ENCODE data around the gene KCNJ5.

KCNJ5 gene

DNA sequence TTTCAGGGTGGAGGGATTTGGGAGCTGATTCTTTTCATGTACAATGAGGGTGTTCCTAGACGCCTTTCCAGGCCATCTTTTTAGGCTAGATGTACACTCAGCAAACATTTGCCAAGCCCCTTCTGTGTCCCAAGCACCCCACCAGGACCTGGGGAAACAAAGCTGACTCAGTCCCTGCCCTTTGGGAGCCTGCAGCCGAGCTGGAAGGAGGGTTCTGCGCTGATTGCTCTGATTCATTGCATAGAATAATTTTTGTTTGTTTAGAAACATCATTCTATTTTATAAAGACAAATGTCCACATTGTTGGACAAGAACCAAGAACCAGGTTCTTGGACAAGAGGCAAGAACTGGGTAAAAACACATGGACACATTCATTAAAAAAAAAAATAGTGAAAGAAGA, 34.8 kb downstream of the KCNJ5 start:
- TF ChIP-seq, protein P1, sequence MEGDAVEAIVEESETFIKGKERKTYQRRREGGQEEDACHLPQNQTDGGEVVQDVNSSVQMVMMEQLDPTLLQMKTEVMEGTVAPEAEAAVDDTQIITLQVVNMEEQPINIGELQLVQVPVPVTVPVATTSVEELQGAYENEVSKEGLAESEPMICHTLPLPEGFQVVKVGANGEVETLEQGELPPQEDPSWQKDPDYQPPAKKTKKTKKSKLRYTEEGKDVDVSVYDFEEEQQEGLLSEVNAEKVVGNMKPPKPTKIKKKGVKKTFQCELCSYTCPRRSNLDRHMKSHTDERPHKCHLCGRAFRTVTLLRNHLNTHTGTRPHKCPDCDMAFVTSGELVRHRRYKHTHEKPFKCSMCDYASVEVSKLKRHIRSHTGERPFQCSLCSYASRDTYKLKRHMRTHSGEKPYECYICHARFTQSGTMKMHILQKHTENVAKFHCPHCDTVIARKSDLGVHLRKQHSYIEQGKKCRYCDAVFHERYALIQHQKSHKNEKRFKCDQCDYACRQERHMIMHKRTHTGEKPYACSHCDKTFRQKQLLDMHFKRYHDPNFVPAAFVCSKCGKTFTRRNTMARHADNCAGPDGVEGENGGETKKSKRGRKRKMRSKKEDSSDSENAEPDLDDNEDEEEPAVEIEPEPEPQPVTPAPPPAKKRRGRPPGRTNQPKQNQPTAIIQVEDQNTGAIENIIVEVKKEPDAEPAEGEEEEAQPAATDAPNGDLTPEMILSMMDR (IDR thresholded peaks at IDR 0.05) = no peak
- Histone ChIP-seq H3K4me2 (ENCODE audit: low read length) (no peak overlapping the region), H3K27ac (no peak overlapping the region), H3K4me3 (ENCODE audit: low read depth, low read length) (no peak overlapping the region), H3K9me3 (ENCODE audit: control insufficient read depth, low read length) (no peaks in the 10 kb centered on the region), H3K27me3 (ENCODE audit: control insufficient read depth, insufficient read depth, low read length) (no peaks in the 10 kb centered on the region), H3K9ac (no peak overlapping the region), H2AFZ (no peak overlapping the region), H3K79me2 (no peaks in the 10 kb centered on the region), H3K36me3 (ENCODE audit: control insufficient read depth, insufficient read depth, low read length) (no peaks in the 10 kb centered on the region), H3K4me1 (no peaks in the 10 kb centered on the region)

DNA sequence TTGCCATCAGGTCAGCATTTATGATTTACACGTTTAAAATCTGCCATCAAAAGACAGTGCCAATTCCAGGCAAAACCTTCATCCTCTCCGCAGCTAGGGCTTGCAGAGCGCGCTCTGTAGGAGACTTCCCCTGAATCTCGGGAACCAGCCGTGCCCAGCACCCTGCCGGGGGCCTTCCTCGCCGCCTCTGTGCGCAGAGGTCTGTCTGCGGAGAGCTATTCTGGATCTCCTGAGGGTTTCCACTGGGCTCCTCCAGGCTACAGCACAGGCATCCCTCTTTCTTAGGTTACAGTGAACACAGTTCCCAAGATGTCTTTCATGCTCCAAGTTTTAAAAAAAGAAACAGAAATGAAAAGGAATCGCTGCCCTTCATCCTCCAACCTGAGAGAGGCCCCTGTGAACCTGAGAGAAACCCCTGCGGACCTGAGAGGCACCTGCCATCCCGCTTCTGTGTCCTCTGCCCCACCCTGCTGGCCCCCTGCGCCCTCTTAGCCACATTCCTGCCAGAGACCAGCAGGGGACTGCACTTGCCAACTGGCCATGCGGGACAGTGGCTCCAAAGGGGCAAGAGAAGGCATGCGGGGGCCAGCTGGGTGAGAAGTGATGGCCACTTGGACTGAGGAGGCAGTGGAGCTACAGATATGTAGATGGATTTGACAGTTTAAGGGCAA, 35.4 kb downstream of the KCNJ5 start:
- no peak overlapping the region for H3K4me3 ChIP-seq (ENCODE audit: low read depth, low read length)
- no peak overlapping the region for H3K9ac ChIP-seq
- H3K27me3 ChIP-seq (ENCODE audit: control insufficient read depth, insufficient read depth, low read length) = no peaks in the 10 kb centered on the region
- no peaks in the 10 kb centered on the region for H3K36me3 ChIP-seq (ENCODE audit: control insufficient read depth, insufficient read depth, low read length)
- no peak overlapping the region for H3K27ac ChIP-seq
- TF ChIP-seq, protein P1 (IDR thresholded peaks at IDR 0.05) = no peak
- H3K4me1 ChIP-seq = no peaks in the 10 kb centered on the region
- no peaks in the 10 kb centered on the region for H3K79me2 ChIP-seq
- H3K4me2 ChIP-seq (ENCODE audit: low read length) = no peak overlapping the region
- H2AFZ ChIP-seq = no peak overlapping the region
- H3K9me3 ChIP-seq (ENCODE audit: control insufficient read depth, low read length) = no peaks in the 10 kb centered on the region

DNA sequence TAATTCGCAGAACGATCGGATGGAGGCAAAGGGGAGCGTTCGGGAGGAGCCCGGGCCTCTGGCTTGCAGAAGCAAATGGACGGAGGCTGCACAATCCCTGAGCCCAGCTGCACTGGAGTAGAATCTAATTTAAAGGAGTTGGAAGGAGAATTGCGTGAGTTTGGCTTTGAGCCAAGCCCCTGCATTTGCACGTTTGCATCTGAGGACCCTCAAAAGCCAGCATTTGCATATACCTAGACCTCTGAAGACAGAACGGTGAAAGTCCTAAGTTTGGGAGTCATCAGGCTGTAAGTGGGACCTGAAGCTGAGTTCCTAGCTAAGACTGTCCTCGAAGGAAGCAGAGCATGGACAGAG, 35.9 kb downstream of the KCNJ5 start:
- Histone ChIP-seq H2AFZ (no peak overlapping the region), H3K4me2 (ENCODE audit: low read length) (no peak overlapping the region), H3K79me2 (no peaks in the 10 kb centered on the region), H3K36me3 (ENCODE audit: control insufficient read depth, insufficient read depth, low read length) (no peaks in the 10 kb centered on the region), H3K4me3 (ENCODE audit: low read depth, low read length) (no peak overlapping the region), H3K27me3 (ENCODE audit: control insufficient read depth, insufficient read depth, low read length) (no peaks in the 10 kb centered on the region), H3K27ac (no peak overlapping the region), H3K9me3 (ENCODE audit: control insufficient read depth, low read length) (no peaks in the 10 kb centered on the region), H3K9ac (no peak overlapping the region), H3K4me1 (no peaks in the 10 kb centered on the region)
- TF ChIP-seq, protein P1 (IDR thresholded peaks at IDR 0.05) = no peak

DNA sequence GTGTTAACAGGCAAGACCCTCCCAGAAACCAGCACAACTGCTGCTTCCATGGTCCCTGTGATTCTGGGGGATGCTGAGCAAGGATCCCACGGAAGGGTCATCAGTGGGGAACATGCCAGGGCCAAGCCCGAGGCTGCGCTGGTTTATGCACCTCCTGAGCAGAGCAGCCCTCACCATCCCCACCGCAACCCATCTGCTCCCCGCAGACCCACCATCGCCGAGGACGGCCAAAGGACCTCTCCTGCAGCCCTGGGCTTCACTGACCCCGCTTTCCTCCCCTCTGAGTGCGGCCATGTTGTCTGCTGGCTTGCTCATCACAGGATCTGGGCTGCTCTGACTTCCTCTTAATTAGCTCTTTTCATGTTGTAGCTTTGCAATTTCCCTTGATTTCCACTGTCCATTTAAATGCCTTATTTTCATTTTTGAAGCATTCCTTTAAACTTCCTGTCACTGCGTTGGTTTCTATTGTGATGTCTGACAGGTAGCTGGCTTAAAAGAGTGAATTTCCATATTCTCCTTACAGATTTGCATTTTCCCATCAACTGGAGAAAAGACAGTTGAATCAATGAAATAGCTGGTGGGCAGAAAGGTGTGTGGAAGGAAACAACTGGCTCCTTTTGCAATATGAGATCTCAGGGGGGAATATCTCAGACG, 36.7 kb downstream of the KCNJ5 start:
- Histone ChIP-seq H3K4me1 (no peaks in the 10 kb centered on the region), H3K4me2 (ENCODE audit: low read length) (no peak overlapping the region), H3K27me3 (ENCODE audit: control insufficient read depth, insufficient read depth, low read length) (no peaks in the 10 kb centered on the region), H2AFZ (no peak overlapping the region), H3K9ac (no peak overlapping the region), H3K9me3 (ENCODE audit: control insufficient read depth, low read length) (no peaks in the 10 kb centered on the region), H3K79me2 (no peaks in the 10 kb centered on the region), H3K27ac (no peak overlapping the region), H3K36me3 (ENCODE audit: control insufficient read depth, insufficient read depth, low read length) (no peaks in the 10 kb centered on the region), H3K4me3 (ENCODE audit: low read depth, low read length) (no peak overlapping the region)
- TF ChIP-seq, protein P1 (IDR thresholded peaks at IDR 0.05) = no peak

DNA sequence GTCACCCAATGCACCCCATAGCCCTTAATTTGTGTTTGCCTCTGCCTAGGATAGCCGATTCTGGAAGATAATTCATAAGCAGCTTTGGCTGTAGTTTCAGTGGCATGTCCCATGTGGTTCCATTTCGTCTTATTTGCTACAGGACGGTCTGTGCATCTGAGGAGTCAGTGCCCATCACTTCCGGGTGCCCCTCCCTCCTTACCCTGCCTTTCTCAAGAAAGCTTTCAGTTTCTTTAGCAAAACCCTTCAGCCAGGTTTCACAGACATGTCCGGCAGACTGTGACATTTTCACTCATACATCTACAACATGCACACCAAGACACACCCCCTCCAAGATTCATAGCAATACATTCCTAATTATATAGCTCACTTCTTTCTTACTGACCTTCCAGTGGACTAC, 37.2 kb downstream of the KCNJ5 start:
- Histone ChIP-seq H3K9me3 (ENCODE audit: control insufficient read depth, low read length) (no peaks in the 10 kb centered on the region), H3K9ac (no peak overlapping the region), H3K4me1 (no peaks in the 10 kb centered on the region), H3K4me2 (ENCODE audit: low read length) (no peak overlapping the region), H3K4me3 (ENCODE audit: low read depth, low read length) (no peak overlapping the region), H3K27ac (no peak overlapping the region), H3K79me2 (no peaks in the 10 kb centered on the region), H2AFZ (no peak overlapping the region), H3K36me3 (ENCODE audit: control insufficient read depth, insufficient read depth, low read length) (no peaks in the 10 kb centered on the region), H3K27me3 (ENCODE audit: control insufficient read depth, insufficient read depth, low read length) (no peaks in the 10 kb centered on the region)
- TF ChIP-seq, protein P1 (IDR thresholded peaks at IDR 0.05) = no peak
